WTC11 (cell line): ENCODE measurements around the gene LAT. TPM values are rescaled to one million over a fixed set of nuclear protein-coding genes. Genes with fewer than 3 reads are reported as not detected.

Source experiments
- ATAC-seq: fragments of 200-7000 bp; cut with Tn5 transposase; 2 replicates; pipeline ENCODE4 v1.10.0; 2021; ENCODE audit warnings: mild to moderate bottlenecking, moderate library complexity
- CTCF ChIA-PET: fragments of 300-600 bp; sonication (Branson Sonifier 250); formaldehyde crosslinking; loops from one replicate; lab custom pipeline; 2021; ENCODE audit warnings: antibody characterized with exemption; lab: Charles Lee
- POLR2A ChIA-PET: fragments of 350-600 bp; sonication (Branson Sonifier 250); formaldehyde crosslinking; loops from one replicate; lab custom pipeline; 2021; ENCODE audit warnings: antibody characterized with exemption; lab: Charles Lee
- DNase-seq: peaks from one replicate; pipeline ENCODE4 v3.0.0; 2021; ENCODE audit warnings: low spot score
- H3K27ac Mint-ChIP-seq: 2 replicates; pipeline ENCODE4 v1.8.0; 2021; ENCODE audit warnings: mixed read lengths
- H3K27me3 Mint-ChIP-seq: 2 replicates; pipeline ENCODE4 v1.8.0; 2021; ENCODE audit warnings: low read depth, mild to moderate bottlenecking, moderate library complexity, mixed read lengths
- H3K36me3 Mint-ChIP-seq: 2 replicates; pipeline ENCODE4 v1.8.0; 2021; ENCODE audit warnings: mixed read lengths
- H3K4me1 Mint-ChIP-seq: 2 replicates; pipeline ENCODE4 v1.8.0; 2022; ENCODE audit warnings: mixed read lengths
- H3K4me3 Mint-ChIP-seq: 2 replicates; pipeline ENCODE4 v1.8.0; 2021; ENCODE audit warnings: mild to moderate bottlenecking, moderate library complexity, mixed read lengths
- H3K9me3 Mint-ChIP-seq: 2 replicates; pipeline ENCODE4 v1.8.0; 2021; ENCODE audit warnings: mixed read lengths
- AFF4 ChIP-seq: sonication (generic); formaldehyde crosslinking; IDR thresholded peaks from 2 replicates; pipeline ENCODE4 v1.8.1; 2023; ENCODE audit warnings: mild to moderate bottlenecking, missing genetic modification reagents, borderline replicate concordance
- CREB1 ChIP-seq: sonication (generic); formaldehyde crosslinking; IDR thresholded peaks from 2 replicates; pipeline ENCODE4 v1.8.0; 2023; ENCODE audit warnings: mild to moderate bottlenecking, missing genetic modification reagents
- EMX1 ChIP-seq: fragments of 250-450 bp; sonication (Bioruptor Pico); IDR thresholded peaks from 2 replicates; pipeline ENCODE4 v1.8.0; 2021; ENCODE audit warnings: mild to moderate bottlenecking
- NR2C2 ChIP-seq: sonication (generic); formaldehyde crosslinking; IDR thresholded peaks from 2 replicates; pipeline ENCODE4 v1.8.0; 2022; ENCODE audit warnings: mild to moderate bottlenecking, missing genetic modification reagents
- PREB ChIP-seq: sonication (generic); formaldehyde crosslinking; IDR thresholded peaks from 2 replicates; pipeline ENCODE4 v1.8.1; 2022; ENCODE audit warnings: mild to moderate bottlenecking, missing genetic modification reagents, moderate library complexity, borderline replicate concordance
- SP1 ChIP-seq: sonication (generic); formaldehyde crosslinking; conservative IDR thresholded peaks from 2 replicates; pipeline ENCODE4 v1.8.1; 2022; ENCODE audit warnings: missing genetic modification reagents
- STAT6 ChIP-seq: sonication (generic); formaldehyde crosslinking; conservative IDR thresholded peaks from 2 replicates; pipeline ENCODE4 v1.8.1; 2023; ENCODE audit warnings: mild to moderate bottlenecking, low read depth, missing genetic modification reagents, moderate library complexity
- ZBTB21 ChIP-seq: sonication (generic); formaldehyde crosslinking; IDR thresholded peaks from 2 replicates; pipeline ENCODE4 v1.8.1; 2023; ENCODE audit warnings: mild to moderate bottlenecking, missing genetic modification reagents, borderline replicate concordance
- ZNF219 ChIP-seq: sonication (generic); formaldehyde crosslinking; IDR thresholded peaks from 2 replicates; pipeline ENCODE4 v1.8.0; 2023; ENCODE audit warnings: missing genetic modification reagents, mild to moderate bottlenecking, borderline replicate concordance
- ZNF232 ChIP-seq: sonication (generic); formaldehyde crosslinking; IDR thresholded peaks from 2 replicates; pipeline ENCODE4 v1.8.0; 2022; ENCODE audit warnings: mild to moderate bottlenecking, missing genetic modification reagents
- ZNF263 ChIP-seq: sonication (generic); formaldehyde crosslinking; IDR thresholded peaks from 2 replicates; pipeline ENCODE4 v1.8.1; 2022; ENCODE audit warnings: low read depth, mild to moderate bottlenecking, moderate library complexity, missing genetic modification reagents
- ZNF281 ChIP-seq: sonication (generic); formaldehyde crosslinking; IDR thresholded peaks from 2 replicates; pipeline ENCODE4 v1.8.0; 2023; ENCODE audit warnings: mild to moderate bottlenecking, missing genetic modification reagents
- ZNF532 ChIP-seq: fragments of 250-450 bp; sonication (Bioruptor Pico); IDR thresholded peaks from 2 replicates; pipeline ENCODE4 v1.9.0; 2021; ENCODE audit warnings: mild to moderate bottlenecking, borderline replicate concordance
- total RNA-seq: library from RNA; stranded (reverse); gene quantifications from 3 replicates; pipeline ENCODE4 v1.2.3, GENCODE V29; 2021

The LAT gene
- total RNA-seq, 1 experiment from 2014 or later: 5.6 TPM

GRCh38 chr16:29030086-29030840 lies 45.4 kb downstream of the LAT start:
- ChIA-PET POLR2A (no interaction called here), CTCF (interaction anchor here (1.8 kb wide), 1 partner anchor 53 kb away, joined by 7 read pairs; no protein-coding TSS in a partner anchor)

More at GRCh38 chr16:29030086-29030840, 45.4 kb downstream of the LAT start:
- H3K27ac Mint-ChIP-seq: no peak overlapping the region; the same call in 1 of the 2 replicates
- H3K4me1 Mint-ChIP-seq: peaks cover 13% of the 10 kb centered on the region
- no peak for TF ChIP-seq ZNF532 (CRISPR knock-in tag)
- no peak for TF ChIP-seq EMX1 (CRISPR knock-in tag)
- no peak for TF ChIP-seq STAT6
- TF ChIP-seq PREB (CRISPR knock-in tag): no peak
- no peak for TF ChIP-seq ZNF232
- no peak for TF ChIP-seq ZNF263 (CRISPR knock-in tag)
- no peak for TF ChIP-seq NR2C2
- TF ChIP-seq SP1 (CRISPR knock-in tag): no peak
- TF ChIP-seq AFF4 (CRISPR knock-in tag): no peak
- no peak for TF ChIP-seq ZNF281 (CRISPR knock-in tag)
- no peak for TF ChIP-seq ZNF219 (CRISPR knock-in tag)
- no peak for TF ChIP-seq ZBTB21
- TF ChIP-seq CREB1 (CRISPR knock-in tag): no peak
- no peaks in the 10 kb centered on the region for H3K36me3 Mint-ChIP-seq
- no peaks in the 10 kb centered on the region; the same call in 1 of the 2 replicates for H3K27me3 Mint-ChIP-seq
- no peak overlapping the region for H3K4me3 Mint-ChIP-seq
- no peak for DNase-seq
- ATAC-seq: no peak
- H3K9me3 Mint-ChIP-seq: no peaks in the 10 kb centered on the region

Other genes with a start within 250 kb of the LAT start
- 1.4 to 2.5 TPM (median 1.5 TPM) in 3 replicates for gene NPIPB9, start 233.3 kb upstream of the LAT start, total RNA-seq
- gene ATXN2L, start 162.1 kb upstream of the LAT start, total RNA-seq: 210 to 243 TPM (median 225 TPM) in 3 replicates
- 233 to 296 TPM (median 252 TPM) in 3 replicates for gene TUFM, start 138.7 kb upstream of the LAT start, total RNA-seq
- 51.6 to 55.3 TPM (median 53.1 TPM) in 3 replicates for gene SH2B1, start 121.2 kb upstream of the LAT start, total RNA-seq
- gene ATP2A1, start 106.6 kb upstream of the LAT start, total RNA-seq: 4.7 to 6.4 TPM (median 5.6 TPM) in 3 replicates
- 16.5 to 24.0 TPM (median 22.6 TPM) in 3 replicates for gene RABEP2, start 59.8 kb upstream of the LAT start, total RNA-seq
- 0.90 to 2.5 TPM (median 2.5 TPM) in 3 replicates for gene CD19, start 53.1 kb upstream of the LAT start, total RNA-seq
- gene NFATC2IP, start 34.1 kb upstream of the LAT start, total RNA-seq: 60.7 to 66.6 TPM (median 64.0 TPM) in 3 replicates
- 52.4 to 64.4 TPM (median 54.0 TPM) in 3 replicates for gene SPNS1, start 10.3 kb upstream of the LAT start, total RNA-seq